Measurements from ENCODE around the gene PCDHGA11.
"Not testable (repeated sequence)": the region's sequence is repeated elsewhere in the genome, so short reads cannot be mapped to it uniquely, and the experiment has no call there.

The PCDHGA11 gene

DNA sequence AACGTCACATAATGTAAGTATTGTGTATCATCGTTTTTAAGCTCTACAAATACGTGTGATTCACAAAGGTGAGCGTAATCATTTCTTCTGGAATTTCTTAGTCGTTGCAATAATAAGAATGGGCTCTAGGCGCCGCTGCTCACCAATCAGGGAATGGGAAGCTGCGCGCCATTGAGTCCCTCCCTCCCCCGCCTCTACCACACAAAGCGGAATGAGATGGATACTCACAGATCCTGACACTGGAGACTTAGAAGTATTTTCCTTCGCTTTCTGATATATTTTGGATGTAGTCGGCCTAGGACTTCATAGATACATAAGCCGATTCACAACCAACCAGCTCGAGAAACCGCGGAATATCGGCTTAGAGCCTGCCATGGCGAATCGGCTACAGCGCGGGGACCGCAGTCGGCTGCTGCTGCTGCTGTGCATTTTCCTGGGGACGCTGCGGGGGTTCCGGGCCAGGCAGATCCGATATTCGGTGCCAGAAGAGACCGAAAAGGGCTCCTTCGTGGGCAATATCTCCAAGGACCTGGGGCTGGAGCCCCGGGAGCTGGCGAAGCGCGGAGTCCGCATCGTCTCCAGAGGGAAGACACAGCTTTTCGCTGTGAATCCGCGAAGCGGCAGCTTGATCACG, at the start of gene PCDHGA11:
Gene PCDHGA11, plus strand, starts transcription at position 197 of the 634 bp plus-strand sequence. Its CDS starts 177 bp downstream, at position 374.
- in situ Hi-C loops (cut with MboI; ENCODE audit: low sequenced_read_pairs), result no loop called here

- in situ Hi-C loops (cut with MboI; ENCODE audit: low sequenced_read_pairs), result no loop called here
These were observed 49.0 kb upstream of the PCDHGA11 start for GRCh38 chr5:141371572-141372475.

DNA sequence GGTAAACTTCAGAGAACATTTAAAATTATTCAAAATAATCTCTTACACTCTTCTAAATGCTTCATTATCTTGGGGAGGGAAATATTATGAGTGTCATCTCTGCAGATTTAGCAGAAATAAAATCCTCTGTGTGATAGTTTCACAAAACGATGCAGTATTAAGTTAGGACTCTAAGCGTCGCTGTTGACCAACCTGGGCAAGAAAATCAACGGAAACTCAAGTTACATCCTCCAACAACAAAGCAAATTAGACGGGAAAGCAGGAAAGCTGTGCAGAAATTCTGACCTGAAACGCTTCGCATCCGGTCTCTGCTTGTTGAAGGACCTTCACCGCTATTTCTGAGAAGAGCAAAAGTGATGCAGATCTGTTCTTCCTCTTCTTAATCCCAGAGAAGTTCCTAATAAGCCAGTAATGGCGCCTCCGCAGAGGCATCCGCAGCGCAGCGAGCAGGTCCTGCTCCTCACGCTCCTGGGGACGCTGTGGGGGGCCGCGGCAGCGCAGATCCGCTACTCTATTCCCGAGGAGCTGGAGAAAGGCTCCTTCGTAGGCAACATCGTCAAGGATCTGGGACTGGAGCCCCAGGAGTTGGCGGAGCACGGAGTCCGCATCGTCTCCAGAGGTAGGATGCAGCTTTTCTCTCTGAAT, 47.1 kb upstream of the PCDHGA11 start, which contains the start of gene PCDHGA6:
Gene PCDHGA6, plus strand, starts transcription at position 219 of the 645 bp plus-strand sequence. Its CDS starts 193 bp downstream, at position 412.
- in situ Hi-C loops (cut with MboI; ENCODE audit: low sequenced_read_pairs), result no loop called here

GRCh38 chr5:141374627-141375026, 46.2 kb upstream of the PCDHGA11 start:
- in situ Hi-C loops (cut with MboI; ENCODE audit: low sequenced_read_pairs), result no loop called here

DNA sequence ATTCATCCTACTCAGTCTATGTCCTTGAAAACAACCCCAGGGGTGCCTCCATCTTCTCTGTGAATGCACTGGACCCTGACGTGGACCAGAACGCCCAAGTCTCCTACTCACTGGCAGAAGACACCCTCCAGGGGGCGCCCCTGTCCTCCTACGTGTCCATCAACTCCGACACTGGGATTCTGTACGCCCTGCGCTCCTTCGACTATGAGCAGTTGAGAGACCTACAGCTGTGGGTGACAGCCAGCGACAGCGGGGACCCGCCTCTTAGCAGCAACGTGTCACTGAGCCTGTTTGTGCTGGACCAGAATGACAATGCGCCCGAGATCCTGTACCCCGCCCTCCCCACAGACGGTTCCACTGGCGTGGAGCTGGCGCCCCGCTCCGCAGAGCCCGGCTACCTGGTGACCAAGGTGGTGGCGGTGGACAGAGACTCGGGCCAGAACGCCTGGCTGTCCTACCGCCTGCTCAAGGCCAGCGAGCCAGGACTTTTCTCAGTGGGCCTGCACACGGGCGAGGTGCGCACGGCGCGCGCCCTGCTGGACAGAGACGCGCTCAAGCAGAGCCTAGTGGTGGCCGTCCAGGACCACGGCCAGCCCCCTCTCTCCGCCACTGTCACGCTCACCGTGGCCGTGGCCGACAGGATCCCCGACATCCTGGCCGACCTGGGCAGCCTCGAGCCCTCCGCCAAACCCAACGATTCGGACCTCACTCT, 45.3 kb upstream of the PCDHGA11 start:
- in situ Hi-C loops (cut with MboI; ENCODE audit: low sequenced_read_pairs), result not testable (repeated sequence)

GRCh38 chr5:141382469-141383294, 38.2 kb upstream of the PCDHGA11 start, which contains the start of gene PCDHGA7:
TSS of gene PCDHGA7 (plus strand) at chr5:141382742. CDS start at chr5:141382900, 158 bp downstream.
- in situ Hi-C loops (cut with MboI; ENCODE audit: low sequenced_read_pairs), result no loop called here

DNA sequence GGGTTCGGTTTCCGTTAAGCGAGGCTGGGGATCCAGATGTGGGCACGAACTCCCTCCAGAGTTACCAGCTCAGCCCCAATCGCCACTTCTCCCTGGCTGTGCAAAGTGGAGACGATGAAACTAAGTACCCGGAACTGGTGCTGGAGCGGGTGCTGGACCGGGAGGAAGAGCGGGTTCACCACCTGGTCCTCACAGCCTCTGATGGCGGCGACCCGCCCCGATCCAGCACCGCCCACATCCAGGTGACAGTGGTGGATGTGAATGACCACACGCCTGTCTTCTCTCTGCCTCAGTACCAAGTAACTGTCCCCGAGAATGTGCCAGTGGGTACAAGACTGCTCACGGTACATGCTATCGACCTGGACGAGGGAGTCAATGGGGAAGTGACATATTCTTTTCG, 37.5 kb upstream of the PCDHGA11 start:
- in situ Hi-C loops (cut with MboI; ENCODE audit: low sequenced_read_pairs), result no loop called here

DNA sequence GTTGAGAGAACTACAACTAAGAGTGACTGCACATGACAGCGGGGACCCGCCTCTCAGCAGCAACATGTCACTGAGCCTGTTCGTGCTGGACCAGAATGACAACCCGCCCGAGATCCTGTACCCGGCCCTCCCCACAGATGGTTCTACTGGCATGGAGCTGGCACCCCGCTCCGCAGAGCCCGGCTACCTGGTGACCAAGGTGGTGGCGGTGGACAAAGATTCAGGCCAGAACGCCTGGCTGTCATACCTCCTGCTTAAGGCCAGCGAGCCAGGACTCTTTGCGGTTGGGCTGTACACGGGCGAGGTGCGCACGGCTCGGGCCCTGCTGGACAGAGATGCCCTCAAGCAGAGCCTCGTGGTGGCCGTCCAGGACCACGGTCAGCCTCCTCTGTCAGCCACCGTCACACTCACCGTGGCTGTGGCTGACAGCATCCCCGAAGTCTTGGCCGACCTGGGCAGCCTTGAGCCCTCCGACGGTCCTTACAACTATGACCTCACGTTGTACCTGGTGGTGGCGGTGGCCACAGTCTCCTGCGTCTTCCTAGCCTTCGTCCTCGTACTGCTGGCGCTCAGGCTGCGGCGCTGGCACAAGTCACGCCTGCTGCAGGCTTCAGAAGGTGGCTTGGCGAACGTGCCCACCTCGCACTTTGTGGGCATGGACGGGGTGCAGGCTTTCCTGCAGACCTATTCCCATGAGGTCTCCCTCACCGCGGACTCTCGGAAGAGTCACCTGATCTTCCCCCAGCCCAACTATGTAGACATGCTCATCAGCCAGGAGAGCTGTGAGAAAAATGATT, 36.2 kb upstream of the PCDHGA11 start:
- in situ Hi-C loops (cut with MboI; ENCODE audit: low sequenced_read_pairs), result no loop called here

DNA sequence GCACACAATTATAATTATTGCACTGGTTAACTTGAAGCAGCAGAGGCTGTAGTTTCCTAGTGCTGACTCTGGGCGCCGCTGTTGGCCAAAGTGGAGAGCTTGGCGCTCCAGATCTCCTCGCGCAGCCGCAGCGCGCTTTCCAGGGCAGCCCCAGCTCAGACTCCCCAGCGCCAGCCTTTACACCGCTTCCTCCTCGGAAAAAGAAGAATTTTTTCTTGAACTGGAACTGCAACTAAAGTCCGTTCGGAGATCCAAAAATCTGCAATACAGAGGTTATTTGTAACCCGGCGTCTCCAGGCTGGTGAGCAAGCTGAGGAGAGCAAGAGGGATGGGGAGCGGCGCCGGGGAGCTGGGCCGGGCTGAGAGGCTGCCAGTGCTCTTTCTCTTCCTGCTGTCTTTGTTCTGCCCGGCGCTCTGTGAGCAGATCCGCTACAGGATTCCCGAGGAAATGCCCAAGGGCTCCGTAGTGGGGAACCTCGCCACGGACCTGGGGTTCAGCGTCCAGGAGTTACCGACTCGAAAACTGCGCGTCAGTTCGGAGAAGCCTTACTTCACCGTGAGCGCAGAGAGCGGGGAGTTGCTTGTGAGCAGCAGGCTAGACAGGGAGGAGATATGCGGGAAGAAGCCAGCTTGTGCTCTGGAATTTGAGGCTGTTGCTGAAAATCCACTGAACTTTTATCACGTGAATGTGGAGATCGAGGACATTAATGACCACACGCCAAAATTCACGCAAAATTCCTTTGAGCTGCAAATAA, 33.1 kb upstream of the PCDHGA11 start, which contains the start of gene PCDHGB4:
Gene PCDHGB4, plus strand, starts transcription at position 142 of the 755 bp plus-strand sequence. Its CDS starts 187 bp downstream, at position 329.
- in situ Hi-C loops (cut with MboI; ENCODE audit: low sequenced_read_pairs), result not testable (repeated sequence)

GRCh38 chr5:141388661-141389060, 32.2 kb upstream of the PCDHGA11 start:
- in situ Hi-C loops (cut with MboI; ENCODE audit: low sequenced_read_pairs), result no loop called here

DNA sequence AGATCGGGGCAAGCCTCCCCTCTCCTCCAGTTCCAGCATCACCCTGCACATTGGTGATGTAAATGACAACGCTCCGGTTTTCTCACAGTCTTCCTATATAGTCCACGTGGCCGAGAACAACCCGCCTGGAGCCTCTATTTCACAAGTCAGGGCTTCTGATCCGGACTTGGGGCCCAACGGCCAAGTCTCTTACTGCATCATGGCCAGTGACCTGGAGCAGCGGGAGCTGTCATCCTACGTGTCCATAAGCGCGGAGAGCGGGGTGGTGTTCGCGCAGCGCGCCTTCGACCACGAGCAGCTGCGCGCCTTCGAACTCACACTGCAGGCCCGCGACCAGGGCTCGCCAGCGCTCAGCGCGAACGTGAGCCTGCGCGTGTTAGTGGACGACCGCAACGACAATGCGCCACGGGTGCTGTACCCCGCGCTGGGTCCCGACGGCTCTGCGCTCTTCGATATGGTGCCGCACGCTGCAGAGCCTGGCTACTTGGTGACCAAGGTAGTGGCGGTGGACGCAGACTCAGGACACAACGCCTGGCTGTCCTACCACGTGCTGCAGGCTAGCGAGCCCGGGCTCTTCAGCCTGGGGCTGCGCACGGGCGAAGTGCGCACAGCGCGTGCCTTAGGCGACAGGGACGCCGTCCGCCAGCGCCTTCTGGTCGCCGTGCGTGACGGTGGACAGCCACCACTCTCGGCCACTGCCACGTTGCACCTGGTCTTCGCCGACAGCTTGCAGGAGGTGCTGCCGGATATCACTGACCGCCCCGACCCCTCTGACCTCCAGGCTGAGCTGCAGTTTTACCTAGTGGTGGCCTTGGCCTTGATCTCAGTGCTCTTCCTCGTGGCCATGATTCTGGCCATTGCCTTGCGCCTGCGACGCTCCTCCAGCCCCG, 31.5 kb upstream of the PCDHGA11 start:
- in situ Hi-C loops (cut with MboI; ENCODE audit: low sequenced_read_pairs), result no loop called here

- in situ Hi-C loops (cut with MboI; ENCODE audit: low sequenced_read_pairs), result no loop called here
These were observed 28.2 kb upstream of the PCDHGA11 start, which contains the start of gene PCDHGA8 for GRCh38 chr5:141392429-141393198. TSS of gene PCDHGA8 (plus strand) at chr5:141392633. CDS start at chr5:141392814, 181 bp downstream.

- in situ Hi-C loops (cut with MboI; ENCODE audit: low sequenced_read_pairs), result no loop called here
These were observed 27.6 kb upstream of the PCDHGA11 start for GRCh38 chr5:141393267-141393666.

DNA sequence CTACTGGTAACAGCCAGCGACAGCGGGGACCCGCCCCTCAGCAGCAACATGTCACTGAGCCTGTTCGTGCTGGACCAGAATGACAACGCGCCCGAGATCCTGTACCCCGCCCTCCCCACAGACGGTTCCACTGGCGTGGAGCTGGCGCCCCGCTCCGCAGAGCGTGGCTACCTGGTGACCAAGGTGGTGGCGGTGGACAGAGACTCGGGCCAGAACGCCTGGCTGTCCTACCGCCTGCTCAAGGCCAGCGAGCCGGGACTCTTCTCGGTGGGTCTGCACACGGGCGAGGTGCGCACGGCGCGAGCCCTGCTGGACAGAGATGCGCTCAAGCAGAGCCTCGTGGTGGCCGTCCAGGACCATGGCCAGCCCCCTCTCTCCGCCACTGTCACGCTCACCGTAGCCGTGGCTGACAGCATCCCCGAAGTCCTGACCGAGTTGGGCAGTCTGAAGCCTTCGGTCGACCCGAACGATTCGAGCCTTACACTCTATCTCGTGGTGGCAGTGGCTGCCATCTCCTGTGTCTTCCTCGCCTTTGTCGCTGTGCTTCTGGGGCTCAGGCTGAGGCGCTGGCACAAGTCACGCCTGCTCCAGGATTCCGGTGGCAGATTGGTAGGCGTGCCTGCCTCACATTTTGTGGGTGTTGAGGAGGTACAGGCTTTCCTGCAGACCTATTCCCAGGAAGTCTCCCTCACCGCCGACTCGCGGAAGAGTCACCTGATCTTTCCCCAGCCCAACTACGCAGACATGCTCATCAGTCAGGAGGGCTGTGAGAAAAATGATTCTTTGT, 26.3 kb upstream of the PCDHGA11 start:
- in situ Hi-C loops (cut with MboI; ENCODE audit: low sequenced_read_pairs), result not testable (repeated sequence)

DNA sequence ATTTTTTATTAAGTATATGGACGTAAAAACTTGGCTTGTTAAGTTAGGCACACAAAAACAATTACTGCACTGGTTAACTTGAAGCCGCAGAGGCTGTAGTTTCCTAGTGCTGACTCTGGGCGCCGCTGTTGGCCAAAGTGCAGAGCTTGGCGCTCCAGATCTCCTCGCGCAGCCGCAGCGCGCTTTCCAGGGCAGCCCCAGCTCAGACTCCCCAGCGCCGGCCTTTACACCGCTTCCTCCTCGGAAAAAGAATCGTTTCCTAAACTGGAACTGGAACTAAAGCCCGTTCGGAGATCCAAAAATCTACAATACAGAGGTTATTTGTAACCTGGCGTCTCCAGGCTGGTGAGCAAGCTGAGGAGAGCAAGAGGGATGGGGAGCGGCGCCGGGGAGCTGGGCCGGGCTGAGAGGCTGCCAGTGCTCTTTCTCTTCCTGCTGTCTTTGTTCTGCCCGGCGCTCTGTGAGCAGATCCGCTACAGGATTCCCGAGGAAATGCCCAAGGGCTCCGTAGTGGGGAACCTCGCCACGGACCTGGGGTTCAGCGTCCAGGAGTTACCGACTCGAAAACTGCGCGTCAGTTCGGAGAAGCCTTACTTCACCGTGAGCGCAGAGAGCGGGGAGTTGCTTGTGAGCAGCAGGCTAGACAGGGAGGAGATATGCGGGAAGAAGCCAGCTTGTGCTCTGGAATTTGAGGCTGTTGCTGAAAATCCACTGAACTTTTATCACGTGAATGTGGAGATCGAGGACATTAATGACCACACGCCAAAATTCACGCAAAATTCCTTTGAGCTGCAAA, 22.9 kb upstream of the PCDHGA11 start, which contains the start of gene PCDHGB5:
Gene PCDHGB5, plus strand, starts transcription at position 192 of the 796 bp plus-strand sequence. Its CDS starts 181 bp downstream, at position 373.
- in situ Hi-C loops (cut with MboI; ENCODE audit: low sequenced_read_pairs), result not testable (repeated sequence)

Measured in hTERT RPE-1 (cell line).